IMR-90 (cell line): ENCODE data around the gene NEK2. TPM values are rescaled to one million over a fixed set of nuclear protein-coding genes. Genes with fewer than 3 reads are reported as not detected.

Experiments
- ATAC-seq: fragments of 200-7000 bp; cut with Tn5 transposase; 2 replicates; pipeline ENCODE4 v1.9.1; 2020; ENCODE audit warnings: low read depth, mild to moderate bottlenecking, moderate library complexity
- BruUV-seq: library from RNA; stranded (reverse); fragments of 400-500 nt; replicated peaks from 2 replicates; lab custom pipeline; 2021; lab: Mats Ljungman, UMichigan
- CTCF ChIA-PET: fragments of 300-600 bp; formaldehyde crosslinking; extraction: SDS; loops from one replicate; lab custom pipeline; 2021; ENCODE audit warnings: antibody characterized with exemption; lab: Yijun Ruan, JAX
- POLR2A ChIA-PET: fragments of 300-600 bp; sonication (Branson Sonifier 250); formaldehyde crosslinking; loops from one replicate; lab custom pipeline; 2022; ENCODE audit warnings: antibody characterized with exemption; ENCODE audit not compliant: unreplicated experiment; lab: Charles Lee
- DNase-seq: peaks from one replicate; pipeline ENCODE4 v3.0.0; 2013
- H2AFZ ChIP-seq: replicated peaks from 2 replicates; pipeline ENCODE3; 2013; ENCODE audit warnings: low read length, mild to moderate bottlenecking; ENCODE audit not compliant: poor library complexity
- H2AK5ac ChIP-seq: 2 replicates; pipeline ENCODE4 v1.6.1; 2013; ENCODE audit warnings: low read depth, low read length, inconsistent platforms
- H2AK9ac ChIP-seq: replicated peaks from 2 replicates; pipeline ENCODE3; 2013; ENCODE audit warnings: mild to moderate bottlenecking, low read depth, low read length, moderate library complexity; ENCODE audit not compliant: poor library complexity
- H2BK120ac ChIP-seq: 2 replicates; pipeline ENCODE4 v1.6.1; 2013; ENCODE audit warnings: low read depth, low read length, inconsistent platforms
- H2BK15ac ChIP-seq: 3 replicates; pipeline ENCODE4 v1.6.1; 2013; ENCODE audit warnings: low read depth, low read length, inconsistent platforms
- H2BK20ac ChIP-seq: 2 replicates; pipeline ENCODE4 v1.6.1; 2013; ENCODE audit warnings: low read depth, mild to moderate bottlenecking, inconsistent platforms, low read length, moderate library complexity
- H2BK5ac ChIP-seq: 2 replicates; pipeline ENCODE4 v1.6.1; 2013; ENCODE audit warnings: mild to moderate bottlenecking, low read depth, low read length, inconsistent platforms; ENCODE audit not compliant: poor library complexity, severe bottlenecking
- H3K14ac ChIP-seq: replicated peaks from 2 replicates; pipeline ENCODE4 v1.6.1; 2013; ENCODE audit warnings: low read depth, low read length, inconsistent platforms
- H3K18ac ChIP-seq: 2 replicates; pipeline ENCODE4 v1.6.1; 2013; ENCODE audit warnings: low read depth, low read length, control low read depth
- H3K23ac ChIP-seq: 2 replicates; pipeline ENCODE4 v1.6.1; 2013; ENCODE audit warnings: low read depth, low read length, inconsistent platforms
- H3K27ac ChIP-seq: 2 replicates; pipeline ENCODE4 v1.5.1; 2013; ENCODE audit warnings: mild to moderate bottlenecking, control low read depth, low read length; ENCODE audit not compliant: insufficient read depth
- H3K27me3 ChIP-seq: 2 replicates; pipeline ENCODE4 v1.6.1; 2013; ENCODE audit warnings: low read length; ENCODE audit not compliant: control insufficient read depth, insufficient read depth
- H3K36me3 ChIP-seq: 2 replicates; pipeline ENCODE4 v1.6.1; 2013; ENCODE audit warnings: low read length, mixed read lengths; ENCODE audit not compliant: control insufficient read depth, insufficient read depth
- H3K4ac ChIP-seq: 2 replicates; pipeline ENCODE4 v1.6.1; 2013; ENCODE audit warnings: low read depth, low read length, inconsistent platforms
- H3K4me1 ChIP-seq: 2 replicates; pipeline ENCODE4 v1.6.1; 2013; ENCODE audit warnings: low read length, mixed read lengths; ENCODE audit not compliant: control insufficient read depth, insufficient read depth
- H3K4me2 ChIP-seq: 2 replicates; pipeline ENCODE4 v1.6.1; 2013; ENCODE audit warnings: low read depth, mild to moderate bottlenecking, control low read depth, low read length, moderate library complexity
- H3K4me3 ChIP-seq: 2 replicates; pipeline ENCODE4 v1.5.1; 2013; ENCODE audit warnings: low read depth, mild to moderate bottlenecking, control low read depth, low read length, moderate library complexity; ENCODE audit not compliant: insufficient read depth
- H3K56ac ChIP-seq: 2 replicates; pipeline ENCODE4 v1.6.1; 2013; ENCODE audit warnings: low read length, inconsistent platforms; ENCODE audit not compliant: insufficient read depth; ENCODE audit errors: extremely low read depth
- H3K79me1 ChIP-seq, 2 experiments: 2 replicates each; pipeline ENCODE4 v1.6.1; 2013; ENCODE audit warnings: low read length in 2 of 2, inconsistent platforms in 1 of 2, low read depth in 1 of 2
- H3K9ac ChIP-seq: 2 replicates; pipeline ENCODE4 v1.6.1; 2013; ENCODE audit warnings: low read depth, low read length, control low read depth
- H3K9me1 ChIP-seq: 2 replicates; pipeline ENCODE4 v1.6.1; 2013; ENCODE audit warnings: low read length, inconsistent platforms; ENCODE audit not compliant: insufficient read depth
- H3K9me3 ChIP-seq: 2 replicates; pipeline ENCODE4 v1.6.1; 2013; ENCODE audit warnings: low read length; ENCODE audit not compliant: control insufficient read depth, insufficient read depth
- H4K20me1 ChIP-seq: 2 replicates; pipeline ENCODE4 v1.6.1; 2013; ENCODE audit warnings: low read length, inconsistent platforms; ENCODE audit not compliant: insufficient read depth
- H4K5ac ChIP-seq: 2 replicates; pipeline ENCODE4 v1.6.1; 2013; ENCODE audit warnings: mild to moderate bottlenecking, low read depth, low read length, control low read depth
- H4K8ac ChIP-seq, 2 experiments: 2 replicates each; pipeline ENCODE4 v1.6.1; 2013; ENCODE audit warnings: low read depth in 2 of 2, low read length in 2 of 2, control low read depth in 1 of 2, inconsistent platforms in 1 of 2
- H4K91ac ChIP-seq: 2 replicates; pipeline ENCODE4 v1.6.1; 2013; ENCODE audit warnings: low read depth, low read length, inconsistent platforms; ENCODE audit not compliant: insufficient read depth
- BHLHE40 ChIP-seq: fragments of 150-350 bp; IDR thresholded peaks from 2 replicates; pipeline ENCODE4 v1.6.1; 2016; ENCODE audit warnings: mild to moderate bottlenecking, low read depth, low read length
- CHD1 ChIP-seq: IDR thresholded peaks from 2 replicates; pipeline ENCODE4 v1.6.1; 2012; ENCODE audit warnings: low read depth, low read length, improper control_type of control experiment
- CTCF ChIP-seq: conservative IDR thresholded peaks from 2 replicates; pipeline ENCODE4 v1.5.1; 2012; ENCODE audit warnings: mild to moderate bottlenecking, low read depth, low read length, improper control_type of control experiment
- ELK1 ChIP-seq: fragments of 150-350 bp; IDR thresholded peaks from 2 replicates; pipeline ENCODE4 v1.6.1; 2016; ENCODE audit warnings: low read depth, mild to moderate bottlenecking, low read length, moderate library complexity, borderline replicate concordance
- FOS ChIP-seq: fragments of 150-350 bp; IDR thresholded peaks from 2 replicates; pipeline ENCODE4 v1.6.1; 2016; ENCODE audit warnings: low read depth, low read length
- NFE2L2 ChIP-seq: fragments of 150-350 bp; IDR thresholded peaks from 2 replicates; pipeline ENCODE4 v1.6.1; 2016; ENCODE audit warnings: low read depth, mild to moderate bottlenecking, low read length
- POLR2A ChIP-seq: IDR thresholded peaks from 2 replicates; pipeline ENCODE4 v1.6.1; 2012; ENCODE audit warnings: mild to moderate bottlenecking, low read depth, low read length
- SMC3 ChIP-seq: fragments of 150-350 bp; IDR thresholded peaks from 2 replicates; pipeline ENCODE4 v1.6.1; 2016; ENCODE audit warnings: low read depth, mild to moderate bottlenecking, antibody characterized with exemption, low read length, moderate library complexity
- USF2 ChIP-seq: fragments of 150-350 bp; IDR thresholded peaks from 2 replicates; pipeline ENCODE4 v1.6.1; 2017; ENCODE audit warnings: mild to moderate bottlenecking, antibody characterized with exemption, low read length, low read depth
- WGBS, 2 experiments: methylation state at CpG; one replicate each; pipeline versions ENCODE4 v1.1.5 to v1.1.7; 2013; ENCODE audit warnings: missing lambda C conversion rate in 2 of 2; ENCODE audit not compliant: insufficient read length in 1 of 2; ENCODE audit errors: extremely low coverage in 2 of 2; 5-methylcytosine and 5-hydroxymethylcytosine counted together
- dilution Hi-C: fragments of 300-500 bp; cut with HindIII; formaldehyde crosslinking; loops from one replicate; pipeline ENCODE4 v1.14.3; 2018; ENCODE audit warnings: low sequenced_read_pairs; ENCODE audit not compliant: unreplicated experiment
- in situ Hi-C: fragments of 300-500 bp; cut with MboI; formaldehyde crosslinking; loops from 3 replicates; pipeline ENCODE4 v1.14.3; 2019; ENCODE audit warnings: low sequenced_read_pairs, inconsistent platforms, mixed read lengths
- intact Hi-C: fragments of 100-400 bp; cut with micrococcal nuclease; formaldehyde crosslinking; loops from 2 replicates; pipeline ENCODE4 v1.10.0; 2022
- polyA plus RNA-seq, 3 experiments: library from polyadenylated mRNA; depleted of rRNA; stranded (reverse); fragments of >200 nt; gene quantifications; 2 replicates each; pipeline ENCODE4 v1.2.3, GENCODE V29; 2012; ENCODE audit warnings: low replicate concordance in 1 of 3
- total RNA-seq: library from RNA; depleted of rRNA; stranded (reverse); fragments of >200 nt; gene quantifications from 2 replicates; pipeline ENCODE4 v1.2.3, GENCODE V29; 2012

Gene NEK2
- total and polyA plus RNA-seq, 2 of the 4 experiments (the other 2 are of a cell fraction), result 9.9 to 26.0 TPM

DNA sequence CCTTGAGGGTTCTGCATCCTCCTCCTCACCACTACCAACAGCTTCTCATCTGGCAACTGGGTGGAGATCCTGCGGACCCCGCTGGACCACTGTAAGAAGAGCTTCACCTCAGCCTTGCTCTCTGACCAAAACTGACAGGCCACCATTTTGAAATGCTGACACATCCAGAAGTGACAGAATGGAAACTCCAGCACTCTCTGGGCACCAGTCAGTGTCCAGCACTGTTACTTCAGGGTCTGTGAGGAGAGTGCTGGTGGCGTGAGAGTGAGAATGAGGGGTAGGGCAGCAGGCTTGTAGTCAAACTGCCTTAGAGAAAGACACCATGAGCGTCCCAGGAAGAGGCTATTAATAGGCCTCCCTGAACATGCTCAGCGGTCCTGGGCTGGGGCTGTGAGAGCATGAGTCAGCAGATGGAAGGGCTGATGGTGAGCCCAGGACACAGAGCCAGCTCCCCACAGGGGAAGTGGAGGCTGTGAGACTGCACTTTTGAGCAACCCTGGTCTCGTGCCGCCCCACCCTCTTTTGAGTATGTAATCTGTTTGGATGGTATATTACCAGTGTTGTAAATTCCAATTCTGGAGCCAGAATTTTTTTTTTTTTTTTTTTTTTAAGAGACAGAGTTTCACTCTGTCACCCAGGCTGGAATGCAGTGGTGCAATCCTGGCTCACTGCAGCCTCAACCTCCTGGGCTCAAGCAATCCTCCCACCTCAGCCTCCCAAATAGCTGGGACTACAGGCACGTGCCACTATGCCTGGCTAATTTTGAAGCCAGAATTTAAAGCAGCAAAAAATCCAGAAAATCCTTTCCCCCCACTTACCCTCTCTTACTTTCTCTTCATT, 62.1 kb downstream of the NEK2 start (continued):
- TF ChIP-seq USF2 (peak; percentile 37), SMC3 (no peak), POLR2A (no peak)

- H3K4me3 ChIP-seq, result no peak overlapping the region
- no peak overlapping the region for H3K4me2 ChIP-seq
- H2BK5ac ChIP-seq, result peak overlapping the region; percentile 80
- H3K36me3 ChIP-seq, result no peaks in the 10 kb centered on the region
- peak overlapping the region; percentile 99 for H2AFZ ChIP-seq
- peak overlapping the region; percentile 97 for H3K23ac ChIP-seq
- no peaks in the 10 kb centered on the region for H3K79me1 ChIP-seq
- CTCF ChIA-PET, result interaction anchor here (0.6 to 0.7 kb wide), 2 partner anchors 93 to 841 kb away, joined by 3 read pairs; no protein-coding TSS in a partner anchor
- no peaks in the 10 kb centered on the region for H3K9me3 ChIP-seq
- H3K18ac ChIP-seq, result peak overlapping the region; percentile 93
- peak overlapping the region; percentile 99; the same call in 2 of the 3 replicates for H2BK15ac ChIP-seq
- no TSS peak for BruUV-seq
- POLR2A ChIA-PET, result interaction anchor here (0.6 kb wide), 1 partner anchor 50 kb away, joined by 4 read pairs; no protein-coding TSS in a partner anchor
- ATAC-seq, result no peak; the same call in 1 of the 2 replicates
- H4K5ac ChIP-seq, result peak overlapping the region; percentile 82
- H3K56ac ChIP-seq, result peak overlapping the region; percentile 83; the same call in 1 of the 2 replicates
- H3K27me3 ChIP-seq, result no peaks in the 10 kb centered on the region
- peak overlapping the region; percentile 87 for H2AK9ac ChIP-seq
- H3K14ac ChIP-seq, result peak overlapping the region; percentile 100
- H4K91ac ChIP-seq, result peak overlapping the region; percentile 99
- peak overlapping the region; percentile 84 to 99; a peak in 3 of 4 replicates for H4K8ac ChIP-seq
- H3K4ac ChIP-seq, result peak overlapping the region; percentile 99
- peak overlapping the region; percentile 100 for H2BK120ac ChIP-seq
- H2BK20ac ChIP-seq, result peak overlapping the region; percentile 100
- dilution Hi-C loops, result no loop called here
- intact Hi-C loops, result loop anchor here (1.0 kb wide), 1 partner anchor 33 kb away; the partner anchor contains the start of gene SLC30A1
- peak overlapping the region; percentile 85; the same call in 1 of the 2 replicates for H3K27ac ChIP-seq
- in situ Hi-C loops, result no loop called here
- peaks cover 13% of the 10 kb centered on the region for H3K9me1 ChIP-seq
- no peak overlapping the region for H3K9ac ChIP-seq
- no peaks in the 10 kb centered on the region for H4K20me1 ChIP-seq
- peaks cover 9% of the 10 kb centered on the region for H3K4me1 ChIP-seq
- WGBS, 2 experiments, result 88% methylated on average over 4 of the region's 6 CpGs; no CpG with 5 or more reads in 1 of the 2 experiments
- peak overlapping the region; percentile 99 for H2AK5ac ChIP-seq
- no peak for DNase-seq
- TF ChIP-seq ELK1, result no peak
- TF ChIP-seq CHD1, result no peak
- no peak for TF ChIP-seq USF2
- TF ChIP-seq BHLHE40, result no peak
- no peak for TF ChIP-seq FOS
- no peak for TF ChIP-seq CTCF
- TF ChIP-seq POLR2A, result no peak
- no peak for TF ChIP-seq NFE2L2
Measured at GRCh38 chr1:211612786-211613107, 62.7 kb downstream of the NEK2 start.
